DOHH2 (cell line): ENCODE measurements around the gene FRYL.

Experiments used
- H3F3A ChIP-seq: fragments of 200-600 bp; sonication (generic), shearing (Covaris generic); 2 replicates; pipeline ENCODE4 v1.6.0; 2016; ENCODE audit warnings: antibody characterized with exemption, mild to moderate bottlenecking; ENCODE audit not compliant: control insufficient read depth, insufficient read depth
- H3K27ac ChIP-seq: fragments of 200-600 bp; sonication (generic); 2 replicates; pipeline ENCODE4 v1.5.1; 2014; ENCODE audit warnings: low read depth, mild to moderate bottlenecking, low read length, moderate library complexity
- H3K27me3 ChIP-seq: fragments of 200-600 bp; sonication (generic); 2 replicates; pipeline ENCODE4 v1.6.1; 2014; ENCODE audit warnings: mild to moderate bottlenecking, low read length, mixed read lengths; ENCODE audit not compliant: control insufficient read depth
- H3K36me3 ChIP-seq: fragments of 200-600 bp; sonication (generic); 2 replicates; pipeline ENCODE4 v1.6.1; 2014; ENCODE audit warnings: mild to moderate bottlenecking, low read length, moderate library complexity, mixed read lengths; ENCODE audit not compliant: control insufficient read depth
- H3K4me1 ChIP-seq: fragments of 200-600 bp; sonication (generic); 2 replicates; pipeline ENCODE4 v1.6.1; 2014; ENCODE audit warnings: mild to moderate bottlenecking, low read length, mixed read lengths; ENCODE audit not compliant: control insufficient read depth
- H3K4me2 ChIP-seq: fragments of 200-600 bp; sonication (generic); 2 replicates; pipeline ENCODE4 v1.6.0; 2014; ENCODE audit warnings: mild to moderate bottlenecking, low read length, moderate library complexity
- H3K4me3 ChIP-seq: fragments of 200-600 bp; sonication (generic); 2 replicates; pipeline ENCODE4 v1.5.1; 2014; ENCODE audit warnings: mild to moderate bottlenecking, low read length, mixed read lengths
- H3K79me2 ChIP-seq: fragments of 200-600 bp; sonication (generic); 2 replicates; pipeline ENCODE4 v1.6.1; 2014; ENCODE audit warnings: mild to moderate bottlenecking, low read length, mixed read lengths; ENCODE audit not compliant: control insufficient read depth
- H3K9me2 ChIP-seq: fragments of 200-600 bp; sonication (generic); replicated peaks from 2 replicates; pipeline ENCODE4 v1.6.1; 2014; ENCODE audit warnings: mild to moderate bottlenecking, low read length, mixed read lengths; ENCODE audit not compliant: control insufficient read depth
- H3K9me3 ChIP-seq: fragments of 200-600 bp; sonication (generic); 2 replicates; pipeline ENCODE4 v1.6.1; 2014; ENCODE audit warnings: antibody characterized with exemption, low read length, mixed read lengths; ENCODE audit not compliant: control insufficient read depth, insufficient read depth
- H4K20me1 ChIP-seq: fragments of 200-600 bp; sonication (generic); 2 replicates; pipeline ENCODE4 v1.6.0; 2014; ENCODE audit warnings: low read depth, mild to moderate bottlenecking, antibody characterized with exemption, low read length, moderate library complexity; ENCODE audit not compliant: control insufficient read depth, insufficient read depth
- EZH2phosphoT487 ChIP-seq: fragments of 200-600 bp; sonication (generic); IDR thresholded peaks from 2 replicates; pipeline ENCODE4 v1.6.1; 2017; ENCODE audit warnings: borderline replicate concordance, mild to moderate bottlenecking, antibody characterized with exemption, low read length, moderate library complexity, mixed read lengths
- TF ChIP-seq, protein P1 (sequence below): fragments of 200-600 bp; sonication (generic); IDR thresholded peaks from one replicate; pipeline ENCODE4 v1.5.1; 2014; ENCODE audit warnings: antibody characterized with exemption, mild to moderate bottlenecking, low read depth, low read length; ENCODE audit not compliant: poor library complexity, severe bottlenecking

FRYL gene

DNA sequence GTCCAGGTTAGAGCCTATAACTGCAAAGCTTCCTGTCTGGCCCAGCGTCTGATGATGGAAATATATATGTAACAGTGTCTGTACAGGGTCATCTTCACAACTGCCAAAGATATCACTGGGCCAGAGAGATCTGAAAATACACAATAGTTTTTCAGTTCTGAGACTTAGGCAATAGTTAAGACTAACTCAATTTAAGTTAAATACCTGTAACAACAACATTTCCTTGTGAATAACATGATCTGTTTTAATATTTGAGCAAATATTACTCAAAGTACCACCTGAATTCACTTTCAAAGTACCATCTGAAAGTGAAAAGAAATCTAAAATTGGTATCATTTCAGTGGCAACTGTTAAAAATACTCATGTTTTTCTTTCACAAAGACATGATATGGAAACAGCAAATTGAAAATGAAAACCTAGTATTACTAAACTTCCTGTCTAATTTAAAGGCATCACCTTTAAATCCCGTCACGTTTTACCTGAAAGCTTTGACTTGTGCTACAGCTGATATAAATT, 280.5 kb downstream of the FRYL start:
- Histone ChIP-seq H4K20me1 (no peaks in the 10 kb centered on the region), H3K79me2 (no peaks in the 10 kb centered on the region), H3K27ac (no peak overlapping the region), H3K4me3 (no peak overlapping the region), H3F3A (no peaks in the 10 kb centered on the region), H3K4me1 (no peaks in the 10 kb centered on the region), H3K36me3 (peaks cover 21% of the 10 kb centered on the region), H3K9me2 (no peaks in the 10 kb centered on the region), H3K9me3 (no peaks in the 10 kb centered on the region), H3K4me2 (no peak overlapping the region), H3K27me3 (no peaks in the 10 kb centered on the region)
- TF ChIP-seq, protein P1, sequence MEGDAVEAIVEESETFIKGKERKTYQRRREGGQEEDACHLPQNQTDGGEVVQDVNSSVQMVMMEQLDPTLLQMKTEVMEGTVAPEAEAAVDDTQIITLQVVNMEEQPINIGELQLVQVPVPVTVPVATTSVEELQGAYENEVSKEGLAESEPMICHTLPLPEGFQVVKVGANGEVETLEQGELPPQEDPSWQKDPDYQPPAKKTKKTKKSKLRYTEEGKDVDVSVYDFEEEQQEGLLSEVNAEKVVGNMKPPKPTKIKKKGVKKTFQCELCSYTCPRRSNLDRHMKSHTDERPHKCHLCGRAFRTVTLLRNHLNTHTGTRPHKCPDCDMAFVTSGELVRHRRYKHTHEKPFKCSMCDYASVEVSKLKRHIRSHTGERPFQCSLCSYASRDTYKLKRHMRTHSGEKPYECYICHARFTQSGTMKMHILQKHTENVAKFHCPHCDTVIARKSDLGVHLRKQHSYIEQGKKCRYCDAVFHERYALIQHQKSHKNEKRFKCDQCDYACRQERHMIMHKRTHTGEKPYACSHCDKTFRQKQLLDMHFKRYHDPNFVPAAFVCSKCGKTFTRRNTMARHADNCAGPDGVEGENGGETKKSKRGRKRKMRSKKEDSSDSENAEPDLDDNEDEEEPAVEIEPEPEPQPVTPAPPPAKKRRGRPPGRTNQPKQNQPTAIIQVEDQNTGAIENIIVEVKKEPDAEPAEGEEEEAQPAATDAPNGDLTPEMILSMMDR = no peak
- no peak for TF ChIP-seq EZH2phosphoT487

DNA sequence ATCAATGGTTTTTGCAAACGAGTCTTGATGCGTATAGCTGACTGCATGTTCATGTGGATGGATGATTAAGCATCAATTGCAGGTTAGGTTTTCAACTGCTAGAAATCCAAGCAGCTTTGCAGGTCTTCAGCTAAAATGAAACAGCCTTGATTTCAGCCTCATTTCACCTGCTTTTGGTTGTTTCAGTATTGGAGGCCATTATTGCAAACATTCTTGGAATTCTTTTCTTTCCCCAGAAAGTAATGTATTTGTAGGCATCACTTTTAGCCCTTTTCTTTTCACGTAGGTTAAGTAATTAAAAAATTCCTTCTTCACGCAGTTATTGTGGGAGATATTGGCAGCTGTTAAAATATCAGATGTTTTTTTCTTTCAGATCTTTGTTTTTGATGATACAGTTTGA, 281.2 kb downstream of the FRYL start:
- peaks cover 21% of the 10 kb centered on the region for H3K36me3 ChIP-seq
- H4K20me1 ChIP-seq = no peaks in the 10 kb centered on the region
- H3K9me3 ChIP-seq = no peaks in the 10 kb centered on the region
- no peaks in the 10 kb centered on the region for H3K9me2 ChIP-seq
- no peak overlapping the region for H3K4me2 ChIP-seq
- no peak overlapping the region for H3K4me3 ChIP-seq
- H3F3A ChIP-seq = no peaks in the 10 kb centered on the region
- TF ChIP-seq EZH2phosphoT487 = no peak
- TF ChIP-seq, protein P1 = no peak
- H3K4me1 ChIP-seq = no peaks in the 10 kb centered on the region
- H3K27ac ChIP-seq = no peak overlapping the region
- H3K79me2 ChIP-seq = no peaks in the 10 kb centered on the region
- H3K27me3 ChIP-seq = no peaks in the 10 kb centered on the region

DNA sequence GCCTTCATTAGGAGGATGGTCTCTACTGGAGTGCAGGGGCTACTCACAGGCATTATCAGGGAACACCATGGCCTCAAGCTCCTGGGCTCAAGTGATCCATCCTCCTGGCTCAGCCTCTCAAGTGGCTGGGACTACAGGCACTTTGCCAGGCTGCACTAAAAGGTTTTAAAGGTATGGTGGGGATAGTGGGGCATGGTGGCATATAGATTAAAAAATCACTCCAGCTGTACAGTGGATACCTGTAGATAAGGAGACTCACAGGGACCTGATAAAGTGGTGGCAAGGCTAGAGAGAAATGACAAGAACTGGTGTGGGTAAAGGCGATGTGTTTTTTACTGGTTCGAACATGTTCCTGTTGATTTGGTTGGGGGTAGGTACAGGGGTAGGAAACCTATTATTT, 284.1 kb downstream of the FRYL start:
- Histone ChIP-seq H3K79me2 (no peaks in the 10 kb centered on the region), H3K36me3 (peaks cover 15% of the 10 kb centered on the region), H3K9me2 (no peaks in the 10 kb centered on the region), H4K20me1 (no peaks in the 10 kb centered on the region), H3K27me3 (no peaks in the 10 kb centered on the region), H3F3A (no peaks in the 10 kb centered on the region), H3K4me3 (no peak overlapping the region), H3K4me2 (no peak overlapping the region), H3K9me3 (no peaks in the 10 kb centered on the region), H3K4me1 (no peaks in the 10 kb centered on the region), H3K27ac (no peak overlapping the region)
- TF ChIP-seq, protein P1 = no peak
- no peak for TF ChIP-seq EZH2phosphoT487
